ENCODE results near the gene CDH13.

The CDH13 gene

DNA sequence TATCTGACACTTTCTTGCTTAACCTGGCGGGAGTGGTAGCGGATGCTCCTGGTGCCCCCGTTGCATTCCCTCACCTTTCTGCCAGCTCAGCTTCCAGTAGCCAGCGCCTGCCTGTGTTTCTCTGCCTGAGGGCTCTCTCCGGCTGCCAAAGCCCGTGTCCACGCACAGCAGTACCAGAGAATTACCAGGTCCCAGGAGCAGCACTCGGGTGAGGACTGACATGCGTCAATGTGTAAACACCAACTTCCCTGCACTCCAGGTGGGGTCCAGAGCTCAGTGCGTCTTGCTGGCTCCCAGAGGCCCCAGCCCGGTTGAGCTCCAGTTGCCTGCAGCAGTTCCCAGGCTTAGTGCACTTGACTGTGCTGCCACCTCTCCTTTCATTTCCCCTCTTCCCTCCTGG, 54.8 kb downstream of the CDH13 start:
- H3K4me3 ChIP-seq (ENCODE audit: low read length), result no peak overlapping the region

DNA sequence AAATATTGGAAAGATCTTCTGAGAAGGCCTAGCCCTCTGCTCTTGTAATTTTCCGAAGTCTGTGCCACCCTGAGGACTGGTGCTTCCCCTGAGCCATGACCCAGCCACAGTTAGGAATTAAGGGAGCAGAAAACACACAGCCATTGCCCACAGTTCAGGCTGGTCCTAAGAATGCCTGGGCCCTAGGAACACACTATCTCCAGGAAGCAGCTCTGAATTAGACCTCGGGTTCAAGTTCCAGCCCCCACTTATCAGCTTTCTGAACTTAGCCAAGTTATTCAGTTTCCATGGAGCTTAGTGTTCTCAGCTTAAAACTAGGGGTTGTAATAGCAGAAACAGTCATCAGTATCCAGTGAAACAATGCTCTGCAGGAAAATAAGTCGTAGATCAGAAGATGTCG, 56.0 kb downstream of the CDH13 start:
- no peaks in the 10 kb centered on the region for H3K9me2 ChIP-seq (replicated peaks; ENCODE audit: insufficient read depth, low read length)

More for the DNA sequence above, 54.8 kb downstream of the CDH13 start:
- no peaks in the 10 kb centered on the region for H3K9me3 ChIP-seq (replicated peaks; ENCODE audit: insufficient read depth, low read length)
- no peak overlapping the region for H2AFZ ChIP-seq (ENCODE audit: low read length)
- H3K27me3 ChIP-seq (replicated peaks; ENCODE audit: insufficient read depth, low read length), result no peaks in the 10 kb centered on the region
- H3K4me1 ChIP-seq (ENCODE audit: low read length), result no peaks in the 10 kb centered on the region
- H3F3A ChIP-seq (ENCODE audit: insufficient read depth, low read length), result no peaks in the 10 kb centered on the region
- no peak overlapping the region for H3K4me2 ChIP-seq (ENCODE audit: low read depth, low read length)
- no peak overlapping the region for H3K9ac ChIP-seq (ENCODE audit: low read length)
- no peaks in the 10 kb centered on the region for H3K9me2 ChIP-seq (replicated peaks; ENCODE audit: insufficient read depth, low read length)
- no peaks in the 10 kb centered on the region for H3K36me3 ChIP-seq (replicated peaks; ENCODE audit: insufficient read depth, low read length)
- no peak for TF ChIP-seq EZH2 (optimal IDR thresholded peaks at IDR 0.05; ENCODE audit: low read depth, low read length)
- TF ChIP-seq, protein P1, sequence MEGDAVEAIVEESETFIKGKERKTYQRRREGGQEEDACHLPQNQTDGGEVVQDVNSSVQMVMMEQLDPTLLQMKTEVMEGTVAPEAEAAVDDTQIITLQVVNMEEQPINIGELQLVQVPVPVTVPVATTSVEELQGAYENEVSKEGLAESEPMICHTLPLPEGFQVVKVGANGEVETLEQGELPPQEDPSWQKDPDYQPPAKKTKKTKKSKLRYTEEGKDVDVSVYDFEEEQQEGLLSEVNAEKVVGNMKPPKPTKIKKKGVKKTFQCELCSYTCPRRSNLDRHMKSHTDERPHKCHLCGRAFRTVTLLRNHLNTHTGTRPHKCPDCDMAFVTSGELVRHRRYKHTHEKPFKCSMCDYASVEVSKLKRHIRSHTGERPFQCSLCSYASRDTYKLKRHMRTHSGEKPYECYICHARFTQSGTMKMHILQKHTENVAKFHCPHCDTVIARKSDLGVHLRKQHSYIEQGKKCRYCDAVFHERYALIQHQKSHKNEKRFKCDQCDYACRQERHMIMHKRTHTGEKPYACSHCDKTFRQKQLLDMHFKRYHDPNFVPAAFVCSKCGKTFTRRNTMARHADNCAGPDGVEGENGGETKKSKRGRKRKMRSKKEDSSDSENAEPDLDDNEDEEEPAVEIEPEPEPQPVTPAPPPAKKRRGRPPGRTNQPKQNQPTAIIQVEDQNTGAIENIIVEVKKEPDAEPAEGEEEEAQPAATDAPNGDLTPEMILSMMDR (IDR thresholded peaks at IDR 0.05; ENCODE audit: low read length), result no peak
- no peak for TF ChIP-seq EZH2phosphoT487 (IDR thresholded peaks at IDR 0.05; ENCODE audit: low read length)
- no peaks in the 10 kb centered on the region for H4K20me1 ChIP-seq (ENCODE audit: insufficient read depth, low read length)
- no peak for DNase-seq
- H3K79me2 ChIP-seq (ENCODE audit: low read length), result no peaks in the 10 kb centered on the region
- H3K27ac ChIP-seq (ENCODE audit: low read length), result no peak overlapping the region

DNA sequence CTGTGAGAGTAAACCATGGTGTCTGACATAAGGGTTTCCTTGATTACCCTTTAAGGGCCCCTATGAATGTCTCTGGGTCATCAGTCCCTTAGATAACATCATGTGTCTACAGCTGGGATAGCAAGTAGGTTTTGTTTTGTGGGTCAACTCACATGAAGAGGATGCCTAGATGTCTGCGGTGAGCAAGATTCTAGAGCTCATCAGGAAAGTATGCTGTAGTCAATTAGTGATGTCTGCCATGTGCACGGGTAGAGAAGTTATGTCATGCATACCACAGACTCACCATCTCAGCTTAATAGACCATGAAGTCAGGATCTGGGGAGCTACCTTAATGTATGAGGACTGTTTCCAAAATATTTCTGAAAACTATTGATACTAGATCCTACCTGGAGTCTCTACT, 57.5 kb downstream of the CDH13 start:
- Histone ChIP-seq H3K4me3 (ENCODE audit: low read length) (no peak overlapping the region), H2AFZ (ENCODE audit: low read length) (no peak overlapping the region), H3K27ac (ENCODE audit: low read length) (no peak overlapping the region), H4K20me1 (ENCODE audit: insufficient read depth, low read length) (no peaks in the 10 kb centered on the region), H3F3A (ENCODE audit: insufficient read depth, low read length) (no peaks in the 10 kb centered on the region), H3K9me3 (replicated peaks; ENCODE audit: insufficient read depth, low read length) (no peaks in the 10 kb centered on the region), H3K36me3 (replicated peaks; ENCODE audit: insufficient read depth, low read length) (no peaks in the 10 kb centered on the region), H3K27me3 (replicated peaks; ENCODE audit: insufficient read depth, low read length) (no peaks in the 10 kb centered on the region), H3K4me1 (ENCODE audit: low read length) (no peaks in the 10 kb centered on the region), H3K4me2 (ENCODE audit: low read depth, low read length) (no peak overlapping the region), H3K9me2 (replicated peaks; ENCODE audit: insufficient read depth, low read length) (no peaks in the 10 kb centered on the region), H3K9ac (ENCODE audit: low read length) (no peak overlapping the region), H3K79me2 (ENCODE audit: low read length) (no peaks in the 10 kb centered on the region)
- DNase-seq, result no peak
- TF ChIP-seq, protein P1 (IDR thresholded peaks at IDR 0.05; ENCODE audit: low read length), result no peak
- TF ChIP-seq EZH2phosphoT487 (IDR thresholded peaks at IDR 0.05; ENCODE audit: low read length) (no peak), EZH2 (optimal IDR thresholded peaks at IDR 0.05; ENCODE audit: low read depth, low read length) (no peak)

More for the DNA sequence above, 56.0 kb downstream of the CDH13 start:
- no peaks in the 10 kb centered on the region for H3K36me3 ChIP-seq (replicated peaks; ENCODE audit: insufficient read depth, low read length)
- H3K79me2 ChIP-seq (ENCODE audit: low read length), result no peaks in the 10 kb centered on the region
- TF ChIP-seq EZH2 (optimal IDR thresholded peaks at IDR 0.05; ENCODE audit: low read depth, low read length) (no peak), EZH2phosphoT487 (IDR thresholded peaks at IDR 0.05; ENCODE audit: low read length) (no peak)
- TF ChIP-seq, protein P1 (IDR thresholded peaks at IDR 0.05; ENCODE audit: low read length), result no peak
- no peaks in the 10 kb centered on the region for H3K4me1 ChIP-seq (ENCODE audit: low read length)
- no peak overlapping the region for H3K4me2 ChIP-seq (ENCODE audit: low read depth, low read length)
- H3K27me3 ChIP-seq (replicated peaks; ENCODE audit: insufficient read depth, low read length), result no peaks in the 10 kb centered on the region
- no peak overlapping the region for H3K27ac ChIP-seq (ENCODE audit: low read length)
- no peak for DNase-seq
- H3K9ac ChIP-seq (ENCODE audit: low read length), result no peak overlapping the region
- H2AFZ ChIP-seq (ENCODE audit: low read length), result no peak overlapping the region
- H3K4me3 ChIP-seq (ENCODE audit: low read length), result no peak overlapping the region
- no peaks in the 10 kb centered on the region for H3F3A ChIP-seq (ENCODE audit: insufficient read depth, low read length)
- H4K20me1 ChIP-seq (ENCODE audit: insufficient read depth, low read length), result no peaks in the 10 kb centered on the region
- no peaks in the 10 kb centered on the region for H3K9me3 ChIP-seq (replicated peaks; ENCODE audit: insufficient read depth, low read length)
